GM19238 (cell line): Measurements from ENCODE around the gene ERCC4.
A peak's percentile ranks its signal among the peaks of the same experiment; 100 is the strongest.
"Not testable (repeated sequence)": the region's sequence is repeated elsewhere in the genome, so short reads cannot be mapped to it uniquely, and the experiment has no call there.

Experiments used
- DNase-seq: peaks from one replicate; pipeline ENCODE4 v3.0.0; 2011; ENCODE audit warnings: low spot score; ENCODE audit not compliant: insufficient read length

Gene ERCC4

GRCh38 chr16:13919683-13920509 is at the start of gene ERCC4:
ERCC4 (plus strand) TSS chr16:13920154; CDS start chr16:13920166, 12 bp downstream.
- DNase-seq, result peak; percentile 91

GRCh38 chr16:13873835-13874438 is 46.0 kb upstream of the ERCC4 start:
- DNase-seq, result no peak

GRCh38 chr16:13875614-13876284 is 44.2 kb upstream of the ERCC4 start:
- no peak for DNase-seq

- DNase-seq, result no peak
Observed at GRCh38 chr16:13883276-13883675, 36.7 kb upstream of the ERCC4 start.

- DNase-seq, result no peak
Observed at GRCh38 chr16:13883881-13884280, 36.1 kb upstream of the ERCC4 start.

- no peak for DNase-seq
Observed at GRCh38 chr16:13885700-13886099, 34.3 kb upstream of the ERCC4 start.

GRCh38 chr16:13886608-13887007 is 33.3 kb upstream of the ERCC4 start:
- DNase-seq, result no peak

GRCh38 chr16:13889323-13889722 is 30.6 kb upstream of the ERCC4 start:
- DNase-seq, result not testable (repeated sequence)

- no peak for DNase-seq
Observed at GRCh38 chr16:13892301-13892700, 27.7 kb upstream of the ERCC4 start.

GRCh38 chr16:13895516-13895915 is 24.4 kb upstream of the ERCC4 start:
- DNase-seq, result no peak

GRCh38 chr16:13896543-13897182 is 23.3 kb upstream of the ERCC4 start:
- no peak for DNase-seq

GRCh38 chr16:13897806-13898205 is 22.1 kb upstream of the ERCC4 start:
- no peak for DNase-seq

GRCh38 chr16:13898233-13898632 is 21.7 kb upstream of the ERCC4 start:
- DNase-seq, result no peak

GRCh38 chr16:13902052-13902451 is 17.9 kb upstream of the ERCC4 start:
- no peak for DNase-seq

- DNase-seq, result no peak
Observed at GRCh38 chr16:13902677-13903076, 17.3 kb upstream of the ERCC4 start.

- DNase-seq, result no peak
Observed at GRCh38 chr16:13904179-13904691, 15.7 kb upstream of the ERCC4 start.

GRCh38 chr16:13904822-13905221 is 15.1 kb upstream of the ERCC4 start:
- not testable (repeated sequence) for DNase-seq

- DNase-seq, result no peak
Observed at GRCh38 chr16:13906168-13907089, 13.5 kb upstream of the ERCC4 start.

GRCh38 chr16:13907431-13907830 is 12.5 kb upstream of the ERCC4 start:
- no peak for DNase-seq

- no peak for DNase-seq
Observed at GRCh38 chr16:13909069-13909468, 10.9 kb upstream of the ERCC4 start.
